Coronary artery (tissue), 2 donors: ENCODE data around the gene SUOX.
"Not testable (repeated sequence)": the region's sequence is repeated elsewhere in the genome, so short reads cannot be mapped to it uniquely, and the experiment has no call there.

Source experiments
- DNase-seq: peaks from one replicate; pipeline ENCODE4 v3.0.0-alpha.2; 2017; ENCODE audit warnings: low spot score
- H3K27ac ChIP-seq, 2 donors: fragments of 200-600 bp; sonication (generic); one replicate each; pipeline ENCODE4 v1.5.1; 2016 to 2019
- H3K4me3 ChIP-seq: fragments of 200-600 bp; sonication (generic); 2 replicates; pipeline ENCODE4 v1.5.1; 2016; ENCODE audit warnings: mild to moderate bottlenecking, moderate library complexity
- CTCF ChIP-seq: fragments of 200-600 bp; sonication (generic); IDR thresholded peaks from one replicate; pipeline ENCODE4 v1.5.1; 2019; ENCODE audit warnings: antibody characterized with exemption

SUOX gene

GRCh38 chr12:55972911-55973598 is 24.0 kb upstream of the SUOX start:
- Histone ChIP-seq H3K4me3 (peak overlapping the region; percentile 78), H3K27ac (peak overlapping the region; percentile 90 to 97)
- no peak for TF ChIP-seq CTCF
- no peak for DNase-seq

- peak within 1 kb of the TSS; percentile 97 to 99 for H3K27ac ChIP-seq
- peak within 1 kb of the TSS; percentile 93 for H3K4me3 ChIP-seq
- peak; percentile 100 for DNase-seq
- TF ChIP-seq CTCF, result no peak
Measured at GRCh38 chr12:55973599-55974307, 23.3 kb upstream of the SUOX start, which contains the start of gene RAB5B. Gene RAB5B (plus strand): TSS chr12:55974078. CDS start chr12:55986961, 12,883 bp downstream.

GRCh38 chr12:55974308-55974730 is 22.8 kb upstream of the SUOX start:
- DNase-seq, result no peak
- peak overlapping the region; percentile 93 for H3K4me3 ChIP-seq
- H3K27ac ChIP-seq, result peak overlapping the region; percentile 97 to 99
- no peak for TF ChIP-seq CTCF

GRCh38 chr12:55978393-55978792 is 18.7 kb upstream of the SUOX start:
- H3K27ac ChIP-seq, result no peak overlapping the region
- no peak overlapping the region for H3K4me3 ChIP-seq
- no peak for TF ChIP-seq CTCF
- no peak for DNase-seq

GRCh38 chr12:55979069-55979468 is 18.0 kb upstream of the SUOX start:
- H3K4me3 ChIP-seq, result no peak overlapping the region
- H3K27ac ChIP-seq, result no peak overlapping the region
- no peak for DNase-seq
- no peak for TF ChIP-seq CTCF

- not testable (repeated sequence) for H3K27ac ChIP-seq, DNase-seq, H3K4me3 ChIP-seq
Measured at GRCh38 chr12:55981882-55982281, 15.2 kb upstream of the SUOX start.

GRCh38 chr12:55982319-55982936 is 14.6 kb upstream of the SUOX start:
- DNase-seq, result no peak
- no peak for TF ChIP-seq CTCF
- H3K4me3 ChIP-seq, result no peak overlapping the region
- H3K27ac ChIP-seq, result no peak overlapping the region
